ENCODE measurements around the gene DAB2IP. TPM values are rescaled to one million over a fixed set of nuclear protein-coding genes. Genes with fewer than 3 reads are reported as not detected.

The DAB2IP gene
- total RNA-seq, 1 donor from 2014 or later = 41.7 TPM

GRCh38 chr9:121749614-121750013 lies 98.2 kb downstream of the DAB2IP start:
- Histone ChIP-seq H3K79me2 (ENCODE audit: insufficient read depth, low read length) (peaks cover 82% of the 10 kb centered on the region), H2AFZ (ENCODE audit: low read depth, low read length) (no peak overlapping the region), H3K36me3 (ENCODE audit: insufficient read depth, low read length) (no peaks in the 10 kb centered on the region), H3K27me3 (ENCODE audit: insufficient read depth, low read length) (no peaks in the 10 kb centered on the region), H3K4me3 (ENCODE audit: insufficient read depth, low read depth, low read length) (no peak overlapping the region), H3K4me2 (ENCODE audit: low read length) (no peak overlapping the region), H3K9me3 (ENCODE audit: insufficient read depth, low read depth, low read length) (no peaks in the 10 kb centered on the region), H3K9ac (ENCODE audit: low read length) (no peak overlapping the region), H3K27ac (ENCODE audit: low read depth, low read length) (no peak overlapping the region), H3K4me1 (ENCODE audit: insufficient read depth, low read length) (peaks cover 27% of the 10 kb centered on the region), H4K20me1 (ENCODE audit: insufficient read depth, low read length) (peaks cover 94% of the 10 kb centered on the region)
- Mint-ChIP-seq H3K27ac (ENCODE audit: unreplicated experiment) (peak overlapping the region; percentile 34), H3K9me3 (ENCODE audit: unreplicated experiment) (no peaks in the 10 kb centered on the region), H3K4me1 (ENCODE audit: low read depth, unreplicated experiment) (peaks cover 36% of the 10 kb centered on the region), H3K36me3 (ENCODE audit: low read depth, unreplicated experiment) (peaks cover 3% of the 10 kb centered on the region), H3K27me3 (ENCODE audit: low read depth, unreplicated experiment) (no peaks in the 10 kb centered on the region), H3K4me3 (ENCODE audit: unreplicated experiment) (no peak overlapping the region)
- DNase-seq (ENCODE audit: low read depth) (no peak), FAIRE-seq (no peak)
- TF ChIP-seq EZH2 (IDR thresholded peaks at IDR 0.05; ENCODE audit: insufficient read depth, low read length) = no peak
- TF ChIP-seq, protein P1, sequence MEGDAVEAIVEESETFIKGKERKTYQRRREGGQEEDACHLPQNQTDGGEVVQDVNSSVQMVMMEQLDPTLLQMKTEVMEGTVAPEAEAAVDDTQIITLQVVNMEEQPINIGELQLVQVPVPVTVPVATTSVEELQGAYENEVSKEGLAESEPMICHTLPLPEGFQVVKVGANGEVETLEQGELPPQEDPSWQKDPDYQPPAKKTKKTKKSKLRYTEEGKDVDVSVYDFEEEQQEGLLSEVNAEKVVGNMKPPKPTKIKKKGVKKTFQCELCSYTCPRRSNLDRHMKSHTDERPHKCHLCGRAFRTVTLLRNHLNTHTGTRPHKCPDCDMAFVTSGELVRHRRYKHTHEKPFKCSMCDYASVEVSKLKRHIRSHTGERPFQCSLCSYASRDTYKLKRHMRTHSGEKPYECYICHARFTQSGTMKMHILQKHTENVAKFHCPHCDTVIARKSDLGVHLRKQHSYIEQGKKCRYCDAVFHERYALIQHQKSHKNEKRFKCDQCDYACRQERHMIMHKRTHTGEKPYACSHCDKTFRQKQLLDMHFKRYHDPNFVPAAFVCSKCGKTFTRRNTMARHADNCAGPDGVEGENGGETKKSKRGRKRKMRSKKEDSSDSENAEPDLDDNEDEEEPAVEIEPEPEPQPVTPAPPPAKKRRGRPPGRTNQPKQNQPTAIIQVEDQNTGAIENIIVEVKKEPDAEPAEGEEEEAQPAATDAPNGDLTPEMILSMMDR (IDR thresholded peaks at IDR 0.05; ENCODE audit: insufficient read depth, low read depth, low read length) = no peak

DNA sequence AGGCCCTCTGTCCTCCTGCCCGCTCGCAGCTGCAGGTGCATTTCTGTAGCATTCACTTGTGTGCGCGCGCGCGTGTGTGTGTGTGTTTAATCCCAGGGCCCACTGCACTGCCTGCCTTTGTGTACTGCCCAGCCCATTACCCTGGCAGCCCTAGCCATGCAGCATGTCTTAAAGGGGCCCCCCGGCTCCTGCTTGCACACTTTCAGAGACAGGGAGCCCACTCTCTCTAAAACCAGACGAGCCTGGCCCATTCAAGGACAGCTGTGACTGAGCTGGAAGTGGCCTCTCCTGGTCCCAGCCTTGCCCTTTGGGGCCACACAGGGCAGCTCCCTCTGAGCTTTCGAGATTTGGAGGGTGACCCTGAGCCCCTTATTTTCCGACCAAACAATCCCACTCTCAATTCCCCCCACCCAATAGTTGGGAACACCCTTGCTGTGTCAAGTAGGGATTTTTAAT lies 98.9 kb downstream of the DAB2IP start:
- H4K20me1 ChIP-seq (ENCODE audit: insufficient read depth, low read length) = peaks cover 93% of the 10 kb centered on the region
- Mint-ChIP-seq H3K27ac (ENCODE audit: unreplicated experiment) (no peak overlapping the region), H3K27me3 (ENCODE audit: low read depth, unreplicated experiment) (no peaks in the 10 kb centered on the region), H3K4me1 (ENCODE audit: low read depth, unreplicated experiment) (peaks cover 36% of the 10 kb centered on the region), H3K9me3 (ENCODE audit: unreplicated experiment) (no peaks in the 10 kb centered on the region), H3K4me3 (ENCODE audit: unreplicated experiment) (no peak overlapping the region), H3K36me3 (ENCODE audit: low read depth, unreplicated experiment) (peaks cover 3% of the 10 kb centered on the region)
- H3K27me3 ChIP-seq (ENCODE audit: insufficient read depth, low read length) = no peaks in the 10 kb centered on the region
- H3K79me2 ChIP-seq (ENCODE audit: insufficient read depth, low read length) = peaks cover 80% of the 10 kb centered on the region
- TF ChIP-seq, protein P1 (IDR thresholded peaks at IDR 0.05; ENCODE audit: insufficient read depth, low read depth, low read length) = no peak
- TF ChIP-seq EZH2 (IDR thresholded peaks at IDR 0.05; ENCODE audit: insufficient read depth, low read length) = no peak
- H2AFZ ChIP-seq (ENCODE audit: low read depth, low read length) = no peak overlapping the region
- H3K9ac ChIP-seq (ENCODE audit: low read length) = no peak overlapping the region
- no peak overlapping the region for H3K4me2 ChIP-seq (ENCODE audit: low read length)
- DNase-seq (ENCODE audit: low read depth) = no peak
- no peak overlapping the region for H3K4me3 ChIP-seq (ENCODE audit: insufficient read depth, low read depth, low read length)
- no peaks in the 10 kb centered on the region for H3K36me3 ChIP-seq (ENCODE audit: insufficient read depth, low read length)
- no peak for FAIRE-seq
- H3K4me1 ChIP-seq (ENCODE audit: insufficient read depth, low read length) = peaks cover 20% of the 10 kb centered on the region
- no peak overlapping the region for H3K27ac ChIP-seq (ENCODE audit: low read depth, low read length)
- no peaks in the 10 kb centered on the region for H3K9me3 ChIP-seq (ENCODE audit: insufficient read depth, low read depth, low read length)

- no peak overlapping the region for H3K4me3 ChIP-seq (ENCODE audit: insufficient read depth, low read depth, low read length)
- H3K36me3 Mint-ChIP-seq (ENCODE audit: low read depth, unreplicated experiment) = peaks cover 3% of the 10 kb centered on the region
- no peaks in the 10 kb centered on the region for H3K9me3 ChIP-seq (ENCODE audit: insufficient read depth, low read depth, low read length)
- peaks cover 94% of the 10 kb centered on the region for H4K20me1 ChIP-seq (ENCODE audit: insufficient read depth, low read length)
- no peak overlapping the region for H3K9ac ChIP-seq (ENCODE audit: low read length)
- no peak overlapping the region for H3K4me2 ChIP-seq (ENCODE audit: low read length)
- no peak for TF ChIP-seq EZH2 (IDR thresholded peaks at IDR 0.05; ENCODE audit: insufficient read depth, low read length)
- TF ChIP-seq, protein P1 (IDR thresholded peaks at IDR 0.05; ENCODE audit: insufficient read depth, low read depth, low read length) = no peak
- FAIRE-seq = no peak
- no peaks in the 10 kb centered on the region for H3K27me3 Mint-ChIP-seq (ENCODE audit: low read depth, unreplicated experiment)
- H3K4me3 Mint-ChIP-seq (ENCODE audit: unreplicated experiment) = no peak overlapping the region
- H3K4me1 ChIP-seq (ENCODE audit: insufficient read depth, low read length) = peaks cover 20% of the 10 kb centered on the region
- H3K27ac ChIP-seq (ENCODE audit: low read depth, low read length) = no peak overlapping the region
- no peaks in the 10 kb centered on the region for H3K27me3 ChIP-seq (ENCODE audit: insufficient read depth, low read length)
- peak overlapping the region; percentile 75 for H3K27ac Mint-ChIP-seq (ENCODE audit: unreplicated experiment)
- no peak for DNase-seq (ENCODE audit: low read depth)
- no peak overlapping the region for H2AFZ ChIP-seq (ENCODE audit: low read depth, low read length)
- no peaks in the 10 kb centered on the region for H3K9me3 Mint-ChIP-seq (ENCODE audit: unreplicated experiment)
- peaks cover 81% of the 10 kb centered on the region for H3K79me2 ChIP-seq (ENCODE audit: insufficient read depth, low read length)
- no peaks in the 10 kb centered on the region for H3K36me3 ChIP-seq (ENCODE audit: insufficient read depth, low read length)
- H3K4me1 Mint-ChIP-seq (ENCODE audit: low read depth, unreplicated experiment) = peaks cover 32% of the 10 kb centered on the region
Observed at GRCh38 chr9:121750715-121751623, 99.5 kb downstream of the DAB2IP start.
